ENCODE data around the gene CABP7.
A peak's percentile ranks its signal among the peaks of the same experiment; 100 is the strongest.

The CABP7 gene

GRCh38 chr22:29719899-29720645 is at the start of gene CABP7:
CABP7 (plus strand) TSS chr22:29720003; CDS start chr22:29720425, 422 bp downstream.
- DNase-seq (ENCODE audit: low read depth in 3 of 3, low spot score in 1 of 3): no peak

GRCh38 chr22:29670626-29671025 is 49.2 kb upstream of the CABP7 start:
- DNase-seq (ENCODE audit: low read depth in 3 of 3, low spot score in 1 of 3): no peak

- no peak for DNase-seq (ENCODE audit: low read depth in 3 of 3, low spot score in 1 of 3)
Measured at GRCh38 chr22:29673361-29674066, 46.3 kb upstream of the CABP7 start.

GRCh38 chr22:29674121-29674520 is 45.7 kb upstream of the CABP7 start:
- no peak for DNase-seq (ENCODE audit: low read depth in 3 of 3, low spot score in 1 of 3)

- no peak for DNase-seq (ENCODE audit: low read depth in 3 of 3, low spot score in 1 of 3)
Measured at GRCh38 chr22:29679316-29679715, 40.5 kb upstream of the CABP7 start.

GRCh38 chr22:29683536-29683935 is 36.3 kb upstream of the CABP7 start:
- DNase-seq (ENCODE audit: low read depth in 3 of 3, low spot score in 1 of 3): no peak

GRCh38 chr22:29684244-29684643 is 35.6 kb upstream of the CABP7 start:
- DNase-seq (ENCODE audit: low read depth in 3 of 3, low spot score in 1 of 3): no peak

GRCh38 chr22:29689206-29689879 is 30.5 kb upstream of the CABP7 start:
- no peak for DNase-seq (ENCODE audit: low read depth in 3 of 3, low spot score in 1 of 3)

GRCh38 chr22:29689880-29690213 is 30.0 kb upstream of the CABP7 start:
- DNase-seq (ENCODE audit: low read depth in 3 of 3, low spot score in 1 of 3): peak in 1 of 3 donors; percentile 18

- no peak for DNase-seq (ENCODE audit: low read depth in 3 of 3, low spot score in 1 of 3)
Measured at GRCh38 chr22:29690476-29690875, 29.3 kb upstream of the CABP7 start.

GRCh38 chr22:29691636-29692326 is 28.0 kb upstream of the CABP7 start:
- DNase-seq (ENCODE audit: low read depth in 3 of 3, low spot score in 1 of 3): no peak

GRCh38 chr22:29692327-29692640 is 27.5 kb upstream of the CABP7 start:
- DNase-seq (ENCODE audit: low read depth in 3 of 3, low spot score in 1 of 3): no peak

GRCh38 chr22:29693161-29693560 is 26.6 kb upstream of the CABP7 start:
- DNase-seq (ENCODE audit: low read depth in 3 of 3, low spot score in 1 of 3): no peak

- no peak for DNase-seq (ENCODE audit: low read depth in 3 of 3, low spot score in 1 of 3)
Measured at GRCh38 chr22:29693671-29694070, 26.1 kb upstream of the CABP7 start.

GRCh38 chr22:29695129-29695926 is 24.5 kb upstream of the CABP7 start:
- no peak for DNase-seq (ENCODE audit: low read depth in 3 of 3, low spot score in 1 of 3)

- DNase-seq (ENCODE audit: low read depth in 3 of 3, low spot score in 1 of 3): no peak
Measured at GRCh38 chr22:29697853-29698598, 21.8 kb upstream of the CABP7 start.

- DNase-seq (ENCODE audit: low read depth in 3 of 3, low spot score in 1 of 3): no peak
Measured at GRCh38 chr22:29700206-29700899, 19.4 kb upstream of the CABP7 start.

- DNase-seq (ENCODE audit: low read depth in 3 of 3, low spot score in 1 of 3): no peak
Measured at GRCh38 chr22:29700900-29701154, 19.0 kb upstream of the CABP7 start.

GRCh38 chr22:29701155-29701999 is 18.4 kb upstream of the CABP7 start:
- DNase-seq (ENCODE audit: low read depth in 3 of 3, low spot score in 1 of 3): no peak

Measured in stimulated activated CD4-positive, alpha-beta T cell treated with anti-CD3 and anti-CD28 coated beads, TNF-alpha, amount 100 ng/mL, for 1 hour (primary cell).